Endometrial microvascular endothelial cells (primary cell): Measurements from ENCODE around the gene HOXA11. TPM values are rescaled to one million over a fixed set of nuclear protein-coding genes. Genes with fewer than 3 reads are reported as not detected.

Experiments
- in situ Hi-C: cut with HindIII; loops from 2 replicates; pipeline ENCODE4 v1.10.0; 2017; ENCODE audit warnings: low sequenced_read_pairs, low pct_unique_long_range_greater_than_20kb; ENCODE audit errors: inconsistent ontology term
- total RNA-seq: library from RNA; depleted of rRNA; stranded (reverse); fragments of >200 nt; gene quantifications from one replicate; pipeline ENCODE4 v1.2.3, GENCODE V29; 2015; ENCODE audit errors: inconsistent ontology term

HOXA11 gene
- total RNA-seq, 1 donor from 2014 or later: 7.3 TPM

DNA sequence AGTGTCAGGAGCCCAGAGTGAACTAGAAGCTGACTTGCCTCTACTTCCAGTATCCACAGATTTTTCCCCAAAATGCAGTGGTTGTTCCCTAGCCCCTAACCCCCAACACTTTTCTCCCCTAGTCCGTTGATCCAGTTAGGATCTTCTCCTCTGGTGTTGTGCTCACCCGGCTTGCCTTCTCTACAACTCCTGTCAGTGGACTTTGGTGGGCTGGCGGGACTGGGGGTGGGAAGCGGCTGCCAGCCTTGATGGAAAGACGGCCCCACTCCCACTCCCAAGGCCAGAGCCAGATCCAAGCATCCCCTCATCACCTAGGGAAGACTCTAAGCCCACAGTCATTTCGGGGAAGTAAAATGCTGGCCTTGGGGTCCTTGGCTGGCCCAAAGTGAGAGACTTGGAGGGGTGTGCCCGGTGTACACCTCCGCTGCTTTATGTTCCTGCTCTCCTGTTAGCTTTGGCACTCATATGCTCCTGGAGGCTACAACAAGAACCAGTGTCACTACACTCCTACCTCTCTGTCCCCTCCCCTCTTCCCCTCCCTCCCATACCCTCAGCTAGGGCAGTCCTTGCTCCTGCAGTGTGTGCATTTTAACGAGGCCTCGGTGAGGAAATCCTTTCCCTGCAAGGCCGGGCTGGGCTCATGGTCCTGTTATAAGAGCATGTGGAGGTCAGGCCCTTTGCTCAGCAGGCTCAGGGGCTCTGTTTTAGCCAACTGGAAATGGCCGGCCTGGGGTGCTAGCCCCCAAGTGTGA is 10.0 kb downstream of the HOXA11 start:
- in situ Hi-C loops: no loop called here

- in situ Hi-C loops: no loop called here
Measured at GRCh38 chr7:27173956-27174873, 10.8 kb downstream of the HOXA11 start, which contains the start of gene HOXA10. Gene HOXA10, minus strand, starts transcription at chr7:27174320. Its CDS starts 14 bp downstream, at chr7:27174306.

GRCh38 chr7:27173511-27173955 is 11.5 kb downstream of the HOXA11 start:
- in situ Hi-C loops: no loop called here

- in situ Hi-C loops: no loop called here
Measured at GRCh38 chr7:27172823-27173510, 12.1 kb downstream of the HOXA11 start.

DNA sequence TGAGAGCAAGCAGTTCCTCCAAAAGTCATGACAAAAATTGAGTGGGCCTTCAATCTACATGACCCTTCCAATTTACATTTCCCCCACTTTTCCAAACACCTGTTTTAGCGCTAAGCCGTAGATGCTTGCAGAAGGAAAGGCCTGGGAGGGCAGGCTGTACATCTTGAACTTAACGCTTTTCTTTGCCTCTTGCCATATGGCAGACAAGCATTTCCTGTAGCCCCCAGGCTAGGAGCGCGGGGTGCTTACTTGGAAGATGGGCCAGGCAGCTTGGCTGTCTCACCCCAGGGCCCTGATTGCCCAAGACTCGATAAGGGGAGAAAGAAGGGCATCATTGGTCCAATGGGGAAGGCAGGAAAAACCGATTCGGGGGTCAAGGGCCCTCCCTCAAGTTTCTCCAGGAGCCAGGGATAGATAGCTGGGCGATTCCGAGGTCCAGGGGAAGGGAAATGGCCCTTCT is 12.7 kb downstream of the HOXA11 start:
- in situ Hi-C loops: no loop called here

GRCh38 chr7:27171637-27172314 is 13.3 kb downstream of the HOXA11 start:
- in situ Hi-C loops: no loop called here

DNA sequence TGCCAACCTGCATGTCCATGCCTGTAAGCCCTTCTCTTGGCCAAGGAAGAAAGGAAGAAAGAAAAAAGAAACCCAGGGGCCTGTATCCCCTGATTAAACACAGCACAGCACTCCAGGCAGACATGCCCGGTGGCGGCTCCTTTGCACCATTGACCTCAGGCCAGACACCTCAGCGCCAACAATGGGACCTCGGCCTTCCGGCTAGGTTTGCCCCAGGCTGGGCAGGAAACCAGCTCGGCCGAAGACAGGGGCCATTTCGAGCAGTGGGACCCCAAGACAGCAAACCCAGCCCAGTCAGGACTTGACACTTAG is 13.8 kb downstream of the HOXA11 start:
- in situ Hi-C loops: no loop called here

DNA sequence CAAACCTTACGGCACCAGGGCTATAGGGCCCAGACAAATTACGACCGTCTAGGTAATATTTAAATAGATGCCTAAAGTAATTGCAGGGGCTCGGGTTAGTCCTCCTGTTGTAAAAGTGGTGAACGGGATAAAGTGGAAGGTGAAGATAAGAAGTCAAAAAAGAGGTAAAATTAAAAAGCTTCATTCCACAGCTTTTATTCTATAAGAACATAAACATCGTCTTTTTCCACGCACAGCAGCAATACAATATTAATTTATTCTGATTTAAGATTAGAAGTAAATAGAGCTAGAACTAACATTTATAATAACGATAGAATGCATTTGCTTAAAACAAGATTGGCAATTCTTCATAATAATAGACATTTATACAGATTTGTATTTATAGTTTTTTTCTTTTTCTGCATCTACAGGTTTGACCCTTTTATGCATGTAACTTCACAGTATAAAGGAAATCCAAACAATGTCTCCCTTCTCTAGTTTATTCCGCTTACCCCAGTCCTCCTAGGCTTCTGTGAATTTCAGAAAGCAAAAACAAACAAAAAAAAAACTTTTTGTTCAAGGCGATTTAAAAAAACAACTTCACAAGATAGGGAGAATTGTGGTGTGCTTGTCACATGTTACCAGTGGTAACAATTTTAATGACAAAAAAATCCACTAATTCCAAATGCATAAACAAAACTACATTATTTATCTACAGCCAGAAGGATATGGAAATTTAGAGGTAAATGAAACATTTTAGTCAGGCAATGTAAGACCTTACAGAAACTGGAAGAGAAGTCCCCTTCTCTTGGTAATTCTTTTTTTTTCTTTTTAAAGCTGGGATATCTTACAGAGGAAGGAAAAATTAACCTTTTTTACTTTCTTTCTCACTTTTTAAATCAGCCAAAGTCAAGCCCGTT is 14.4 kb downstream of the HOXA11 start:
- in situ Hi-C loops: no loop called here

DNA sequence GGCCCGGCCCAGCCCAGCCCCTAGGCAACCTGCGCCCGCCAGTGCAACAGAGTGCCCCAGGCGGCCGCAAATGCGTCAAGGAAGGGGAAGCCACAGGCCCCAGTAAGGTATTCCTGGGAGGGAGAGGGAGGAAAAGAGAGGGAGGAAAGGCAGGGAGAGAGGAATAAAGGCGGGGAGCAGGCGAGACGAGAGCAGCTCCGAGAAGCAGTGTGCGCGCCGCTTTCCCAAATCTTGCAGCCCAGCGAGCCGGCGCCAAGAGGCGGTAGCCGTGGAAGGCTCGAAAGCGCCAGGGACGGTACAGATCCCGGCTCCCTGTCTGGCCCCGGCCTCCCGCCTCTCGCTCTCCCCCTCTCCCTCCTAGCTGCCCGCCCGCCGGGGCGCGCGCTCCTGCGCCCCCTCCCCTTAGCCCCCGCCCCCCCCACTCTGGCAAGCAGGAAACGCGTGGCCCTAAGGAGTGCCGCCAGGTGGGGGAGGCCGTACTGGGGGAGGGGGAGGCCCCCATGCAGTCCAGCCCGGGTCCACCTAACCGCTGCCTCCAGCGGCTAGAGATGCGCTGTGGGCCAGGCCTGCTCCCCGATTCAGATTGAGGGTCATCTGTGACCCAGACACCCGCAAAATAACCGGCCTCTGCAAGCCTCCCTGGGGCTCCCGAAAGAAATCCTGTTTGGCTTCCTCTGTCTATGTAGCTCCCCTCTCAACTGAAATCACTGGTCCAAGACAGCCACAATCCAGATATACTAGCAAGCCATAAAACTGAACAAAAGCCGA is 15.2 kb downstream of the HOXA11 start:
- in situ Hi-C loops: no loop called here

- in situ Hi-C loops: no loop called here
Measured at GRCh38 chr7:27168265-27168947, 16.6 kb downstream of the HOXA11 start.

DNA sequence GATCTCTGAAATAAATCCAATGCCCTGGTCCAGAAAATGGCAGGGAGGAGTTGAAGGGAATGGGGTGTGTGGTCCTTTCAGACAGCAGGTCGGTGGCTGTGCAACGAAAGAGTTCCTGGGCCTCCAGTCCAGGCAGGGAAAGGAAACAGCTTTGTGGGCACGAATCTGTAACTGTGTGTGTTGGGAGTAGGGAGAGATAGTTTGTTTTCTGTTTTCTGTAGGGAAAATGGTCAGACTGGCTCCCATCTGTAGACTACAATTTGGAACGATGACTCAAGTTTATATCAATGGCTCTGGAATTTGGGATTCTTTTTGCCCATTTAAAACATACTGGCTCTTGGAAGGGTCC is 17.1 kb downstream of the HOXA11 start:
- in situ Hi-C loops: no loop called here

DNA sequence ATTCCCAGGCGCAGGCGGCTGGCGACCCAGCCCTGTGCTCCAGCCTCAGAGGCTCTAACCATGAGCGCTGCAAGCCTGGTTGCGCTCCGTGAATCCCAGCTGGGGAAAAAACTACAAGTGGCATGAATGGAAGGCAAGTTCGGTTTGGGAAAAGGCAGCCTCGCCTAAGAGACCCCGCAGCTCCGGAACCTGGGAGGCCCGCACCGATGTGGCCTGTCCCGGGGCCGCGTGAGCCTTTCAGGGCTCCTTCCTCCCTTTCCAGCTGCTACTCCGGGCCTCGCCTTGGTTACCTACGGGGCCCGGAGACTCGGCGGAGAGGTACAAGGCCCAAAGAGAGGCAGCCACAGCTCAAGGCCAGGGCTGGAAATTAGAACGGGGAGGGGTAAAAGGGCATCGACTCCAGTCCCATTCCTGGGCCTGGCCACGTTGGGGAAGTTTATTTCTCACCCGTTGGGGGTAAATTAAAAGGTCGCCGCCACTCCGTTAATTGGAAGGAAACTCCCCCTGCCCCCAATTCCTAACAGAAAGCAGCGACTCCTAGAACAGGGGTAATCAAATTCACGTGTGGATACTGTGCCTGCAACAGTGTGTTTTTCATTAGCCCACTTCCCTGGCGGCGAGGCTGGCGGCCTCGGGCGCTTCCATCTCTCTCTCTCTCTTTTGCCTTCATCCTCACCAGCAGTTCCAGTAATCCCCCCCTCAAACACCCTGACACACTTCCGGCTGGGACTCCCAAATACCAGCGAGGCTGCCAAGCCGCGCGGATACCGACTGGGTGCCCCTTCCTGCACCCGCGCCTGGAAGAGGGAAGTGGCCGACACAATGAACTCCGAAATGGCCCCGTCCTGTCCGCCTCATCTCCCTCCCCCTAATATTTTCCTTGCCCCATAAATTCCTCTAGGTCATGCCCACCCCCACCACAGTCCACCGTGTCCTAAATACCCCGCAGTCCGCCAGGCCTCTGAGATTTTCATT is 18.2 kb downstream of the HOXA11 start:
- in situ Hi-C loops: no loop called here

DNA sequence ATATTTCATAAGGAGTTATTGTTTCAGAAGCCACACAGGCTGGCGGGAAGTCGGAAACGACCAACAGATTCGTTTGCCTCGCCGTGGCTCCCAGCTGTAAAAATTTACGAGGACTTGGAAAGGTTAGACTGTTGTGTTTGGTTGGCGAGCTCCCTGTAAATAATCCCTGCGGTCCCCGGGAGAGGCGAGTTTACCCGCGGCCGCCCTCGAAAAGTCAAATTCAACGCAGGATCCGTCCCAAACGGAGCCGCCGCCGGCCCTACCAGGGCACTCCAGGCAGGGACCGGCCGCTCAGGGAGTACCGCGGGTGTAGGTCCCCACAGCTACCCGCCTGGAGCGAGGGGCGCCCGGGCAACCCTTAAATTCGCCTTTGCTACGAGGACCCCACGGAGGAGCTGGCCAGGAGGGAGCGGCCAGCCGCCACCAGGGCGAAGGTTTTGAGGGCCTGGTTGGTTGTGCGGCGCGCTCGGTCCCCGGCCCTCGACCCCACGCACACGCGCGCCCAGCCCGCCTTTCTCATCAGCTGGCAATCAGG is 19.0 kb downstream of the HOXA11 start:
- in situ Hi-C loops: no loop called here

- in situ Hi-C loops: no loop called here
Measured at GRCh38 chr7:27165089-27165995, 19.7 kb downstream of the HOXA11 start, which contains the start of gene HOXA9. Gene HOXA9, minus strand, starts transcription at chr7:27165537. Its CDS starts 80 bp downstream, at chr7:27165457.
